Activated CD4-positive, alpha-beta memory T cell treated with anti-CD3 and anti-CD28 coated beads for 36 hours (primary cell): ENCODE data around the gene DDX23. TPM values are rescaled to one million over a fixed set of nuclear protein-coding genes. Genes with fewer than 3 reads are reported as not detected.
A peak's percentile ranks its signal among the peaks of the same experiment; 100 is the strongest.

Experiments
- CTCF ChIA-PET: fragments of 350-600 bp; sonication (Branson Sonifier 250); formaldehyde crosslinking; loops from one replicate; lab custom pipeline; 2021; ENCODE audit warnings: antibody characterized with exemption, inconsistent platforms; lab: Charles Lee
- POLR2A ChIA-PET: fragments of 350-600 bp; sonication (Branson Sonifier 250); formaldehyde crosslinking; loops from one replicate; lab custom pipeline; 2021; ENCODE audit warnings: antibody characterized with exemption; lab: Charles Lee
- DNase-seq: peaks from one replicate; pipeline ENCODE4 v3.0.0-alpha.2; 2020
- H3K27ac Mint-ChIP-seq: one replicate; pipeline ENCODE4 v1.8.0; 2021; ENCODE audit warnings: mixed read lengths
- H3K27me3 Mint-ChIP-seq: one replicate; pipeline ENCODE4 v1.8.0; 2021; ENCODE audit warnings: mixed read lengths
- H3K36me3 Mint-ChIP-seq: one replicate; pipeline ENCODE4 v1.8.0; 2021; ENCODE audit warnings: mixed read lengths
- H3K4me1 Mint-ChIP-seq: one replicate; pipeline ENCODE4 v1.8.0; 2021; ENCODE audit warnings: low read depth, mixed read lengths
- H3K4me3 Mint-ChIP-seq: one replicate; pipeline ENCODE4 v1.8.0; 2021; ENCODE audit warnings: mild to moderate bottlenecking, mixed read lengths
- H3K9me3 Mint-ChIP-seq: one replicate; pipeline ENCODE4 v1.8.0; 2021; ENCODE audit warnings: mixed read lengths
- intact Hi-C: fragments of 100-400 bp; cut with micrococcal nuclease; formaldehyde crosslinking; loops from one replicate; pipeline ENCODE4 v1.15.1; 2023
- total RNA-seq, 2 experiments: library from RNA; stranded (reverse); gene quantifications; one replicate each; pipeline ENCODE4 v1.2.3, GENCODE V29; 2021

DDX23 gene
- total RNA-seq, 2 experiments from 2014 or later = 119 to 121 TPM

DNA sequence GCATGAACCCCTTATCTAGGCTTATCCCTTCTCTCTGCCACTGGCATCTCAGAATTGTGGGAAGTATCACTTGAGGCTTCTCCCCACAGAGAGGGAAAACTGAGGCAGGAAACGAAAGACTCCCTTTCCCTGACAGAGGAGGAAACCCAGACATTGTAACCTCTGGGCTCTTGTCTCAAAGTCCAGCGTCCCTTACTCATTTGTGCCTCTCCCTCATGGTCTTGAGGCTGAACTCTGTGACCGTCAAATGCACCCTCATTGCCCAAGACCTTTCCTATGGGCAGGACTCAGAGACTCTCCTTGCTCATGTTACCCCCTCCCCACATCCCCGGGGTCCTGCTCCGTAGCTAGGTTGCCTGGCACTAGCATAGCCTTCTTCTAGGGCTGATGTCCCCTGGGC lies 29.8 kb downstream of the DDX23 start:
- intact Hi-C loops = no loop called here
- ChIA-PET CTCF (interaction anchor here (1.1 kb wide), 1 partner anchor 12 kb away, joined by 3 read pairs; no protein-coding TSS in a partner anchor), POLR2A (no interaction called here)
- H3K36me3 Mint-ChIP-seq = no peaks in the 10 kb centered on the region
- H3K4me3 Mint-ChIP-seq = no peak overlapping the region
- H3K4me1 Mint-ChIP-seq = peaks cover 23% of the 10 kb centered on the region
- H3K27ac Mint-ChIP-seq = no peak overlapping the region
- no peak for DNase-seq
- H3K27me3 Mint-ChIP-seq = peaks cover 3% of the 10 kb centered on the region
- H3K9me3 Mint-ChIP-seq = no peaks in the 10 kb centered on the region

- Mint-ChIP-seq H3K9me3 (no peaks in the 10 kb centered on the region), H3K4me3 (no peak overlapping the region), H3K27me3 (peaks cover 7% of the 10 kb centered on the region), H3K4me1 (peaks cover 34% of the 10 kb centered on the region), H3K27ac (no peak overlapping the region), H3K36me3 (no peaks in the 10 kb centered on the region)
- intact Hi-C loops = loop anchor here (1.0 to 5.0 kb wide), 2 partner anchors 68 to 70 kb away; no protein-coding TSS in a partner anchor
- no peak for DNase-seq
- ChIA-PET CTCF (interaction anchor here (0.9 to 2.1 kb wide), 7 partner anchors 10 to 138 kb away, joined by 3 to 9 read pairs (median 4); partner anchors contain the start of gene ARF3), POLR2A (no interaction called here)
These were observed 31.8 kb downstream of the DDX23 start for GRCh38 chr12:48819986-48820725.

GRCh38 chr12:48818831-48819590 lies 33.0 kb downstream of the DDX23 start:
- Mint-ChIP-seq H3K27ac (peak overlapping the region; percentile 49), H3K9me3 (no peaks in the 10 kb centered on the region), H3K27me3 (peaks cover 7% of the 10 kb centered on the region), H3K4me3 (peak overlapping the region; percentile 74), H3K36me3 (no peaks in the 10 kb centered on the region), H3K4me1 (peaks cover 29% of the 10 kb centered on the region)
- CTCF ChIA-PET = interaction anchor here (0.5 to 2.1 kb wide), 9 partner anchors 11 to 247 kb away, joined by 3 to 9 read pairs (median 4); partner anchors contain the start of gene ARF3
- intact Hi-C loops = loop anchor here (1.0 to 5.0 kb wide), 2 partner anchors 67 to 71 kb away; no protein-coding TSS in a partner anchor
- DNase-seq = peak; percentile 73
- POLR2A ChIA-PET = no interaction called here

- intact Hi-C loops = loop anchor here (5.0 kb wide), 1 partner anchor 66 kb away; no protein-coding TSS in a partner anchor
- peaks cover 29% of the 10 kb centered on the region for H3K4me1 Mint-ChIP-seq
- ChIA-PET POLR2A (interaction anchor here (1.9 kb wide), 1 partner anchor 34 kb away, joined by 7 read pairs; the partner anchor contains the start of gene DDX23), CTCF (interaction anchor here (0.9 kb wide), 1 partner anchor 35 kb away, joined by 5 read pairs; no protein-coding TSS in a partner anchor)
- no peaks in the 10 kb centered on the region for H3K36me3 Mint-ChIP-seq
- peak within 1 kb of the TSS; percentile 49 for H3K27ac Mint-ChIP-seq
- H3K27me3 Mint-ChIP-seq = peaks cover 7% of the 10 kb centered on the region
- peak; percentile 87 for DNase-seq
- peak within 1 kb of the TSS; percentile 83 for H3K4me3 Mint-ChIP-seq
- no peaks in the 10 kb centered on the region for H3K9me3 Mint-ChIP-seq
These were observed 33.8 kb downstream of the DDX23 start, which contains the start of gene CACNB3 for GRCh38 chr12:48817873-48818830. CACNB3 (plus strand) TSS chr12:48818496; CDS start chr12:48818930, 434 bp downstream.

GRCh38 chr12:48816143-48816854 lies 35.7 kb downstream of the DDX23 start:
- peak overlapping the region; percentile 88 for H3K4me3 Mint-ChIP-seq
- no peaks in the 10 kb centered on the region for H3K9me3 Mint-ChIP-seq
- H3K27me3 Mint-ChIP-seq = peaks cover 7% of the 10 kb centered on the region
- no peaks in the 10 kb centered on the region for H3K36me3 Mint-ChIP-seq
- CTCF ChIA-PET = interaction anchor here (1.0 to 3.7 kb wide), 8 partner anchors 7 to 198 kb away, joined by 3 to 36 read pairs (median 15); partner anchors contain the start of gene DDX23
- DNase-seq = no peak
- no peak overlapping the region for H3K27ac Mint-ChIP-seq
- POLR2A ChIA-PET = interaction anchor here (0.6 to 1.9 kb wide), 5 partner anchors 36 to 134 kb away, joined by 3 to 7 read pairs (median 4); partner anchors contain the start of genes DDX23 and KANSL2
- intact Hi-C loops = loop anchor here (5.0 kb wide), 1 partner anchor 64 kb away; no protein-coding TSS in a partner anchor
- H3K4me1 Mint-ChIP-seq = peaks cover 29% of the 10 kb centered on the region

GRCh38 chr12:48815126-48816110 lies 36.5 kb downstream of the DDX23 start:
- H3K9me3 Mint-ChIP-seq = no peaks in the 10 kb centered on the region
- no peaks in the 10 kb centered on the region for H3K36me3 Mint-ChIP-seq
- intact Hi-C loops = loop anchor here (2.0 to 5.0 kb wide), 3 partner anchors 37 to 133 kb away; partner anchors contain the start of genes DDX23 and KANSL2
- H3K4me3 Mint-ChIP-seq = peak overlapping the region; percentile 88
- H3K4me1 Mint-ChIP-seq = peaks cover 29% of the 10 kb centered on the region
- ChIA-PET CTCF (interaction anchor here (0.6 to 5.6 kb wide), 43 partner anchors 8 to 279 kb away, joined by 3 to 38 read pairs (median 3); partner anchors contain the start of genes ADCY6, ARF3, CCNT1 and DDX23), POLR2A (interaction anchor here (0.5 to 1.8 kb wide), 7 partner anchors 8 to 314 kb away, joined by 3 to 7 read pairs (median 4); partner anchors contain the start of genes DDX23 and KANSL2)
- peak overlapping the region; percentile 48 for H3K27ac Mint-ChIP-seq
- H3K27me3 Mint-ChIP-seq = peaks cover 7% of the 10 kb centered on the region
- DNase-seq = peak; percentile 62

- H3K27ac Mint-ChIP-seq = no peak overlapping the region
- ChIA-PET CTCF (interaction anchor here (0.6 to 5.6 kb wide), 41 partner anchors 9 to 280 kb away, joined by 3 to 38 read pairs (median 4); partner anchors contain the start of genes ADCY6, ARF3, CCNT1 and DDX23), POLR2A (interaction anchor here (0.5 to 1.8 kb wide), 6 partner anchors 9 to 315 kb away, joined by 3 to 7 read pairs (median 4); partner anchors contain the start of genes DDX23 and KANSL2)
- DNase-seq = peak; percentile 89
- peak overlapping the region; percentile 88 for H3K4me3 Mint-ChIP-seq
- H3K9me3 Mint-ChIP-seq = no peaks in the 10 kb centered on the region
- H3K4me1 Mint-ChIP-seq = peaks cover 29% of the 10 kb centered on the region
- peaks cover 7% of the 10 kb centered on the region for H3K27me3 Mint-ChIP-seq
- intact Hi-C loops = loop anchor here (2.0 to 5.0 kb wide), 3 partner anchors 38 to 132 kb away; partner anchors contain the start of genes DDX23 and KANSL2
- no peaks in the 10 kb centered on the region for H3K36me3 Mint-ChIP-seq
These were observed 37.5 kb downstream of the DDX23 start for GRCh38 chr12:48814262-48815125.

GRCh38 chr12:48813465-48814261 lies 38.3 kb downstream of the DDX23 start:
- ChIA-PET CTCF (interaction anchor here (0.7 to 5.6 kb wide), 18 partner anchors 10 to 196 kb away, joined by 3 to 38 read pairs (median 7); partner anchors contain the start of genes CCNT1 and DDX23), POLR2A (no interaction called here)
- peaks cover 7% of the 10 kb centered on the region for H3K27me3 Mint-ChIP-seq
- H3K4me1 Mint-ChIP-seq = peaks cover 24% of the 10 kb centered on the region
- DNase-seq = no peak
- intact Hi-C loops = loop anchor here (2.0 kb wide), 2 partner anchors 39 to 131 kb away; partner anchors contain the start of genes DDX23 and KANSL2
- no peaks in the 10 kb centered on the region for H3K36me3 Mint-ChIP-seq
- H3K4me3 Mint-ChIP-seq = peak overlapping the region; percentile 88
- H3K9me3 Mint-ChIP-seq = no peaks in the 10 kb centered on the region
- no peak overlapping the region for H3K27ac Mint-ChIP-seq
